Mesendoderm (in vitro differentiated cells): ENCODE data around the gene MEIS1.

Experiments used
- DNase-seq: peaks from one replicate; pipeline ENCODE4 v3.0.0; 2013
- H2AK5ac ChIP-seq: 2 replicates; pipeline ENCODE4 v1.6.1; 2013; ENCODE audit warnings: low read length, inconsistent platforms
- H2BK120ac ChIP-seq: 2 replicates; pipeline ENCODE4 v1.6.1; 2013; ENCODE audit warnings: low read depth, mild to moderate bottlenecking, low read length, moderate library complexity, mixed read lengths
- H2BK15ac ChIP-seq: replicated peaks from 2 replicates; pipeline ENCODE4 v1.6.1; 2013; ENCODE audit warnings: low read depth, mild to moderate bottlenecking, moderate library complexity
- H2BK5ac ChIP-seq: 2 replicates; pipeline ENCODE4 v1.6.1; 2013; ENCODE audit warnings: low read length, inconsistent platforms
- H3K18ac ChIP-seq: 2 replicates; pipeline ENCODE4 v1.6.1; 2013; ENCODE audit warnings: mild to moderate bottlenecking, low read length, mixed read lengths
- H3K23ac ChIP-seq: one replicate; pipeline ENCODE4 v1.6.1; 2013; ENCODE audit warnings: low read length
- H3K27ac ChIP-seq: 2 replicates; pipeline ENCODE4 v1.5.1; 2013; ENCODE audit warnings: low read depth, mild to moderate bottlenecking, inconsistent platforms, low read length, moderate library complexity
- H3K27me3 ChIP-seq: 2 replicates; pipeline ENCODE4 v1.6.1; 2013; ENCODE audit warnings: low read length, control low read depth, mild to moderate bottlenecking, inconsistent platforms; ENCODE audit not compliant: insufficient read depth, poor library complexity
- H3K36me3 ChIP-seq: 2 replicates; pipeline ENCODE4 v1.6.1; 2013; ENCODE audit warnings: low read length, inconsistent platforms; ENCODE audit not compliant: control insufficient read depth, insufficient read depth
- H3K4ac ChIP-seq: one replicate; pipeline ENCODE4 v1.6.1; 2013; ENCODE audit warnings: low read depth, mild to moderate bottlenecking, low read length, moderate library complexity
- H3K4me1 ChIP-seq: 2 replicates; pipeline ENCODE4 v1.6.1; 2013; ENCODE audit warnings: low read depth, low read length, inconsistent platforms; ENCODE audit not compliant: control insufficient read depth
- H3K4me2 ChIP-seq: 2 replicates; pipeline ENCODE4 v1.6.1; 2013; ENCODE audit warnings: low read length
- H3K4me3 ChIP-seq: 2 replicates; pipeline ENCODE4 v1.5.1; 2013; ENCODE audit warnings: mild to moderate bottlenecking, low read length
- H3K56ac ChIP-seq: one replicate; pipeline ENCODE4 v1.6.1; 2013; ENCODE audit warnings: low read length
- H3K79me1 ChIP-seq: 2 replicates; pipeline ENCODE4 v1.6.1; 2013; ENCODE audit warnings: low read length, inconsistent platforms
- H3K79me2 ChIP-seq: 2 replicates; pipeline ENCODE4 v1.6.1; 2013; ENCODE audit warnings: mild to moderate bottlenecking, low read length; ENCODE audit not compliant: control insufficient read depth, insufficient read depth
- H3K9ac ChIP-seq: 2 replicates; pipeline ENCODE4 v1.6.1; 2013; ENCODE audit warnings: low read length, inconsistent platforms
- H4K5ac ChIP-seq: one replicate; pipeline ENCODE4 v1.6.1; 2013; ENCODE audit warnings: low read length
- H4K8ac ChIP-seq: one replicate; pipeline ENCODE4 v1.6.1; 2013; ENCODE audit warnings: low read depth, mild to moderate bottlenecking, control low read depth, low read length, moderate library complexity
- WGBS: extraction: QIAGEN DNeasy Blood & Tissue Kit; methylation state at CpG from one replicate; pipeline ENCODE4 v1.1.7; 2013; ENCODE audit warnings: low lambda C conversion rate, missing lambda C conversion rate; ENCODE audit not compliant: insufficient coverage; ENCODE audit errors: extremely low coverage; 5-methylcytosine and 5-hydroxymethylcytosine counted together

MEIS1 gene

DNA sequence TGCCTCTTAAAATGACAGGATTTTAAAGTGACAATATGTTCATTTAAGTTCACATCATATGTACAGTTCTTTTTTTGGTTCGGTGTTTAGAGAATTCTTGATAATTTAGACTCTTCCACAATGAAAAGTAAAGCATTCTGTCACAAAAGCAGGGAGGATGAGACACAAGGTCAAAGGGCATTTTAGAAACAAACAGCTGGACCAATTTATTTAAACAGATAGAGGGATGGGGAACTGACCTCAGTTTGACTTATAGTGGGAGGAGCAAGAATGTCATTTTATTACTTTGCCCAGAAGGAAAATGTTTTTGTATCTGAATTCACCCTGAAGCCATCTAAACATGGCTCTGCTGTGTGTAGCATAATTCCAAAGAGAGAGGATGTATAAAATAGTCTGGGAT is 128.5 kb downstream of the MEIS1 start:
- Histone ChIP-seq H3K79me2 (no peaks in the 10 kb centered on the region), H2AK5ac (no peak overlapping the region), H3K27ac (no peak overlapping the region), H3K79me1 (no peaks in the 10 kb centered on the region), H2BK120ac (no peak overlapping the region), H4K5ac (no peak overlapping the region), H3K9ac (no peak overlapping the region), H3K4ac (no peak overlapping the region), H3K56ac (no peak overlapping the region), H3K23ac (no peak overlapping the region), H3K18ac (no peak overlapping the region), H3K36me3 (no peaks in the 10 kb centered on the region), H3K4me3 (no peak overlapping the region), H3K4me1 (no peaks in the 10 kb centered on the region), H4K8ac (no peak overlapping the region), H2BK15ac (no peak overlapping the region), H3K4me2 (no peak overlapping the region), H3K27me3 (no peaks in the 10 kb centered on the region), H2BK5ac (no peak overlapping the region)
- no peak for DNase-seq
- no CpG with 5 or more reads among the region's 1 CpG for WGBS

GRCh38 chr2:66565291-66565690 is 130.4 kb downstream of the MEIS1 start:
- H3K4me1 ChIP-seq: no peaks in the 10 kb centered on the region
- no peaks in the 10 kb centered on the region for H3K79me1 ChIP-seq
- H3K27ac ChIP-seq: no peak overlapping the region
- no peaks in the 10 kb centered on the region for H3K27me3 ChIP-seq
- H4K5ac ChIP-seq: no peak overlapping the region
- no peak overlapping the region for H2AK5ac ChIP-seq
- H2BK120ac ChIP-seq: no peak overlapping the region
- no peak overlapping the region for H3K4me2 ChIP-seq
- WGBS: no CpG with 5 or more reads among the region's 1 CpG
- no peak overlapping the region for H3K4ac ChIP-seq
- H3K79me2 ChIP-seq: no peaks in the 10 kb centered on the region
- H3K56ac ChIP-seq: no peak overlapping the region
- no peak overlapping the region for H3K9ac ChIP-seq
- H2BK15ac ChIP-seq: no peak overlapping the region
- DNase-seq: no peak
- H2BK5ac ChIP-seq: no peak overlapping the region
- H3K4me3 ChIP-seq: no peak overlapping the region
- no peak overlapping the region for H4K8ac ChIP-seq
- no peak overlapping the region for H3K18ac ChIP-seq
- no peaks in the 10 kb centered on the region for H3K36me3 ChIP-seq
- no peak overlapping the region for H3K23ac ChIP-seq

GRCh38 chr2:66566726-66567399 is 131.9 kb downstream of the MEIS1 start:
- Histone ChIP-seq H3K9ac (no peak overlapping the region), H4K8ac (no peak overlapping the region), H3K56ac (no peak overlapping the region), H2BK15ac (no peak overlapping the region), H3K27me3 (no peaks in the 10 kb centered on the region), H3K79me1 (no peaks in the 10 kb centered on the region), H3K36me3 (no peaks in the 10 kb centered on the region), H3K4me1 (no peaks in the 10 kb centered on the region), H3K4me2 (no peak overlapping the region), H3K4ac (no peak overlapping the region), H4K5ac (no peak overlapping the region), H2BK120ac (no peak overlapping the region), H3K18ac (no peak overlapping the region), H2BK5ac (no peak overlapping the region), H3K27ac (no peak overlapping the region), H3K79me2 (no peaks in the 10 kb centered on the region), H3K4me3 (no peak overlapping the region), H2AK5ac (no peak overlapping the region), H3K23ac (no peak overlapping the region)
- no CpG with 5 or more reads among the region's 2 CpGs for WGBS
- no peak for DNase-seq

DNA sequence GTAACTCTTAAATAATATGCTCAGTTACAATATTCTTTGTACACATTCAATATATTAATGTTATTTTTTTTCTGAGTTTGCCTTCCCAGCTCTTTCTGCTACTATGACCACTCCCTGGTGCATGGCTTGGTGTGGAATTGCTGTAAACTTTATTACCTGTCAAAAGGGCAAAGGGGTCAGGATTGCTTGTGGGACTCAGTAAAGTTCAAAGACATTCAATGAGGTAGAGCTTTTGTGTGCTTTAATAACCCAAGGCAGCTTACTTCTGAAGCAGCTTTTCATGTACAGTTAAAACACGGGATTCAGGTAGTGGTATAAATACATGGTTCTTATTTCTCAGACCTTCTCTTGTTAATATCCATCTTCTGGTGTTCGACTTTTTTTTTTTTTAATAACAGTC is 132.8 kb downstream of the MEIS1 start:
- no CpG with 5 or more reads among the region's 2 CpGs for WGBS
- H3K56ac ChIP-seq: no peak overlapping the region
- no peak overlapping the region for H3K4me2 ChIP-seq
- no peaks in the 10 kb centered on the region for H3K36me3 ChIP-seq
- no peak overlapping the region for H2BK15ac ChIP-seq
- H3K9ac ChIP-seq: no peak overlapping the region
- no peak for DNase-seq
- no peak overlapping the region for H2BK5ac ChIP-seq
- no peak overlapping the region for H2BK120ac ChIP-seq
- H3K18ac ChIP-seq: no peak overlapping the region
- no peaks in the 10 kb centered on the region for H3K79me2 ChIP-seq
- no peaks in the 10 kb centered on the region for H3K4me1 ChIP-seq
- no peak overlapping the region for H2AK5ac ChIP-seq
- no peak overlapping the region for H3K4ac ChIP-seq
- no peaks in the 10 kb centered on the region for H3K27me3 ChIP-seq
- H3K79me1 ChIP-seq: no peaks in the 10 kb centered on the region
- no peak overlapping the region for H4K5ac ChIP-seq
- no peak overlapping the region for H4K8ac ChIP-seq
- H3K23ac ChIP-seq: no peak overlapping the region
- no peak overlapping the region for H3K4me3 ChIP-seq
- no peak overlapping the region for H3K27ac ChIP-seq

GRCh38 chr2:66568650-66569300 is 133.8 kb downstream of the MEIS1 start:
- H3K27me3 ChIP-seq: no peaks in the 10 kb centered on the region
- no CpG with 5 or more reads among the region's 4 CpGs for WGBS
- no peak overlapping the region for H2AK5ac ChIP-seq
- H2BK120ac ChIP-seq: no peak overlapping the region
- no peak overlapping the region for H2BK5ac ChIP-seq
- no peaks in the 10 kb centered on the region for H3K79me1 ChIP-seq
- no peak overlapping the region for H3K4ac ChIP-seq
- no peak overlapping the region for H3K56ac ChIP-seq
- no peak overlapping the region for H4K5ac ChIP-seq
- H3K9ac ChIP-seq: no peak overlapping the region
- no peaks in the 10 kb centered on the region for H3K36me3 ChIP-seq
- H3K4me3 ChIP-seq: no peak overlapping the region
- no peak for DNase-seq
- no peak overlapping the region for H3K18ac ChIP-seq
- H3K4me2 ChIP-seq: no peak overlapping the region
- no peak overlapping the region for H3K23ac ChIP-seq
- no peak overlapping the region for H2BK15ac ChIP-seq
- no peak overlapping the region for H4K8ac ChIP-seq
- no peaks in the 10 kb centered on the region for H3K79me2 ChIP-seq
- no peak overlapping the region for H3K27ac ChIP-seq
- no peaks in the 10 kb centered on the region for H3K4me1 ChIP-seq
